Nephron progenitor cell (in vitro differentiated cells): ENCODE data around the gene SFXN4.
A peak's percentile ranks its signal among the peaks of the same experiment; 100 is the strongest.

ENCODE experiments used
- DNase-seq: peaks from one replicate; pipeline ENCODE4 v3.0.0; 2021
- H3K27ac Mint-ChIP-seq: 2 replicates; pipeline ENCODE4 v1.8.0; 2021; ENCODE audit warnings: mild to moderate bottlenecking, moderate library complexity, mixed read lengths
- H3K27me3 Mint-ChIP-seq: 2 replicates; pipeline ENCODE4 v1.8.0; 2021; ENCODE audit warnings: mild to moderate bottlenecking, low read depth, mixed read lengths; ENCODE audit not compliant: poor library complexity
- H3K36me3 Mint-ChIP-seq: 2 replicates; pipeline ENCODE4 v1.8.0; 2021; ENCODE audit warnings: low read depth, mixed read lengths
- H3K4me1 Mint-ChIP-seq: 2 replicates; pipeline ENCODE4 v1.8.0; 2021; ENCODE audit warnings: mixed read lengths
- H3K4me3 Mint-ChIP-seq: 2 replicates; pipeline ENCODE4 v1.8.0; 2021; ENCODE audit warnings: mild to moderate bottlenecking, moderate library complexity, mixed read lengths
- H3K9me3 Mint-ChIP-seq: 2 replicates; pipeline ENCODE4 v1.8.0; 2021; ENCODE audit warnings: mild to moderate bottlenecking, moderate library complexity, mixed read lengths
- TF ChIP-seq, protein P1 (sequence below): fragments of 200-600 bp; sonication (generic); IDR thresholded peaks from 2 replicates; pipeline ENCODE4 v1.5.0; 2021; ENCODE audit warnings: antibody characterized with exemption

SFXN4 gene

GRCh38 chr10:119136084-119136483 lies 29.4 kb downstream of the SFXN4 start:
- Mint-ChIP-seq H3K27ac (no peak overlapping the region), H3K36me3 (peaks cover 44% of the 10 kb centered on the region), H3K27me3 (no peaks in the 10 kb centered on the region), H3K9me3 (no peaks in the 10 kb centered on the region), H3K4me3 (no peak overlapping the region), H3K4me1 (peaks cover 28% of the 10 kb centered on the region)
- no peak for DNase-seq
- TF ChIP-seq, protein P1, sequence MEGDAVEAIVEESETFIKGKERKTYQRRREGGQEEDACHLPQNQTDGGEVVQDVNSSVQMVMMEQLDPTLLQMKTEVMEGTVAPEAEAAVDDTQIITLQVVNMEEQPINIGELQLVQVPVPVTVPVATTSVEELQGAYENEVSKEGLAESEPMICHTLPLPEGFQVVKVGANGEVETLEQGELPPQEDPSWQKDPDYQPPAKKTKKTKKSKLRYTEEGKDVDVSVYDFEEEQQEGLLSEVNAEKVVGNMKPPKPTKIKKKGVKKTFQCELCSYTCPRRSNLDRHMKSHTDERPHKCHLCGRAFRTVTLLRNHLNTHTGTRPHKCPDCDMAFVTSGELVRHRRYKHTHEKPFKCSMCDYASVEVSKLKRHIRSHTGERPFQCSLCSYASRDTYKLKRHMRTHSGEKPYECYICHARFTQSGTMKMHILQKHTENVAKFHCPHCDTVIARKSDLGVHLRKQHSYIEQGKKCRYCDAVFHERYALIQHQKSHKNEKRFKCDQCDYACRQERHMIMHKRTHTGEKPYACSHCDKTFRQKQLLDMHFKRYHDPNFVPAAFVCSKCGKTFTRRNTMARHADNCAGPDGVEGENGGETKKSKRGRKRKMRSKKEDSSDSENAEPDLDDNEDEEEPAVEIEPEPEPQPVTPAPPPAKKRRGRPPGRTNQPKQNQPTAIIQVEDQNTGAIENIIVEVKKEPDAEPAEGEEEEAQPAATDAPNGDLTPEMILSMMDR: no peak

DNA sequence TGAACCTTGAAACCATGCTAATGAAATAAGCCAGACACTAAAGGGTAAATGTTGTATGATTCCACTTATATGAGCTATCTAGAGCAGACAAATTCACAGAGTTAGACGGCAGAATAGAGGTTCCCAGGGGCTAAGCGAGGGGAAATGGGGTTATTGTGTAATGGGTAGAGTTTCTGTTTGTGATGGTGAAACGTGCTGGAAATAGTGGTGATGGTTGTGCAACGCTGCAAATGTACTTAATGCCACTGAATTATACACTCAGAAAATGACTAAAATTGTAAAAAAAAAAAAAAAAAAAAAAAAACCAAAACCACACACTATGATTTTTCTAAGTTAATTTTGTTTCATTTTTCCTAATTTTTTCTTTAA lies 30.0 kb downstream of the SFXN4 start:
- Mint-ChIP-seq H3K36me3 (peaks cover 50% of the 10 kb centered on the region), H3K27me3 (no peaks in the 10 kb centered on the region), H3K4me1 (peaks cover 22% of the 10 kb centered on the region), H3K4me3 (no peak overlapping the region), H3K9me3 (no peaks in the 10 kb centered on the region), H3K27ac (no peak overlapping the region)
- TF ChIP-seq, protein P1: no peak
- no peak for DNase-seq

DNA sequence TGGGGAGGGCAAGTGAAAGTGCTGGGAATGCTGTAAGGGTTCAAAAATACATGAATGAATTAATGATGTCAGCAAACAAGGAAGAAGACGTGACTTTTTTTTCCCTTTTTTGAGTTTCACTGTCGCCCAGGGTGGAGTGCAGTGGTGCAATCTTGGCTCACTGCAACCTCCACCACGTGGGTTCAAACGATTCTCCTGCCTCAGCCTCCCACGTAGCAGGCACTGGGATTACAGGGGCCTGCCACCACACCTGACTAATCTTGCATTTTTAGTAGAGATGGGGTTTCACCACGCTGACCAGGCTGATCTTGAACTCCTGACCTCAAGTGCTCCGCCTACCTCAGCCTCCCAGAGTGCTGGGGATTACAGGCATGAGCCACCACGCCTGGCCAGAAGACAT lies 31.6 kb downstream of the SFXN4 start:
- H3K4me3 Mint-ChIP-seq: no peak overlapping the region
- DNase-seq: no peak
- H3K9me3 Mint-ChIP-seq: no peaks in the 10 kb centered on the region

GRCh38 chr10:119132521-119133345 lies 32.8 kb downstream of the SFXN4 start:
- no peak for DNase-seq
- peaks cover 62% of the 10 kb centered on the region for H3K36me3 Mint-ChIP-seq
- TF ChIP-seq, protein P1: no peak
- no peaks in the 10 kb centered on the region for H3K27me3 Mint-ChIP-seq
- no peak overlapping the region for H3K4me3 Mint-ChIP-seq
- H3K27ac Mint-ChIP-seq: peak overlapping the region; percentile 64
- H3K9me3 Mint-ChIP-seq: no peaks in the 10 kb centered on the region
- peaks cover 7% of the 10 kb centered on the region for H3K4me1 Mint-ChIP-seq

More for the DNA sequence above, 31.6 kb downstream of the SFXN4 start:
- Mint-ChIP-seq H3K36me3 (peaks cover 60% of the 10 kb centered on the region), H3K27me3 (no peaks in the 10 kb centered on the region), H3K4me1 (peaks cover 14% of the 10 kb centered on the region), H3K27ac (no peak overlapping the region)
- TF ChIP-seq, protein P1: no peak

- Mint-ChIP-seq H3K4me3 (no peak overlapping the region), H3K27me3 (no peaks in the 10 kb centered on the region), H3K27ac (no peak overlapping the region), H3K9me3 (no peaks in the 10 kb centered on the region), H3K4me1 (peaks cover 7% of the 10 kb centered on the region), H3K36me3 (peaks cover 69% of the 10 kb centered on the region)
- TF ChIP-seq, protein P1: no peak
- no peak for DNase-seq
Measured at GRCh38 chr10:119131512-119132240, 33.8 kb downstream of the SFXN4 start.
